Upper lobe of left lung (tissue), 4 donors: Measurements from ENCODE around the gene BFSP2.

ENCODE experiments used
- CTCF ChIP-seq, 6 experiments: fragments of 450-650 bp in 4 of 6; fragments of 200-600 bp in 2 of 6; sonication (generic) in 2 of 6; IDR thresholded peaks; one replicate each; pipeline ENCODE4 v1.5.1; 2016 to 2019; ENCODE audit warnings: antibody characterized with exemption in 6 of 6
- EP300 ChIP-seq, 4 donors: sonication (generic); formaldehyde crosslinking; IDR thresholded peaks; one replicate each; pipeline ENCODE4 v1.5.1; 2017; ENCODE audit warnings: antibody characterized with exemption in 4 of 4, control low read depth in 2 of 4
- POLR2A ChIP-seq, 4 donors: fragments of 450-650 bp; IDR thresholded peaks; one replicate each; pipeline ENCODE4 v1.5.1; 2016 to 2017; ENCODE audit warnings: antibody characterized with exemption in 4 of 4, mild to moderate bottlenecking in 2 of 4
- POLR2AphosphoS5 ChIP-seq, 2 donors: sonication (generic); formaldehyde crosslinking; IDR thresholded peaks; one replicate each; pipeline ENCODE4 v1.5.1; 2017; ENCODE audit warnings: antibody characterized with exemption in 2 of 2

DNA sequence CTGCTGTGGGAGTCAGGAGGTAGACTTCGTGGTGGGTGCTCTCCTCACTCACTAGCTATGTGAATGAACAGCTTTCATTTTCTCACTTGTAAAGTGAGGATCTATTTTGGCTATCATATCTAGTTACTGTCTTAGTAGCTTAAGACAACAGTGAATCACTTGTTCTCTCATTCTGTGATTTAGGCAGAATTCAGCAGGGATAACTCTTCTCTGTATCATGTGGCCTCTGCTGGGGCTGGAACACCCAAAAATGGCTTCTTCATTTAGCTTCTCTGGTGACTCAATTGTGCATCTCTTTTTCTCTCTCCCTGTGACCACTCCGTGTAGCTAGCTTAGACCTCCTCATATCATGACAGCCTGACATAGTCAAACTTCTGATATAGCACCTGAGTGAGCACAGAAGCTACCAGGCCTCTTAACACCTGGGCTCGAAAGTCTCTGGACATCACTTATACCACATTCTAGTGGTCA is 68.4 kb downstream of the BFSP2 start:
- no peak for TF ChIP-seq POLR2A (IDR thresholded peaks at IDR 0.05)
- TF ChIP-seq CTCF (IDR thresholded peaks at IDR 0.05): no peak
- TF ChIP-seq POLR2AphosphoS5 (IDR thresholded peaks at IDR 0.05): no peak
- no peak for TF ChIP-seq EP300 (IDR thresholded peaks at IDR 0.05)
